ENCODE results near the gene MIP.

- TF ChIP-seq, protein P1, sequence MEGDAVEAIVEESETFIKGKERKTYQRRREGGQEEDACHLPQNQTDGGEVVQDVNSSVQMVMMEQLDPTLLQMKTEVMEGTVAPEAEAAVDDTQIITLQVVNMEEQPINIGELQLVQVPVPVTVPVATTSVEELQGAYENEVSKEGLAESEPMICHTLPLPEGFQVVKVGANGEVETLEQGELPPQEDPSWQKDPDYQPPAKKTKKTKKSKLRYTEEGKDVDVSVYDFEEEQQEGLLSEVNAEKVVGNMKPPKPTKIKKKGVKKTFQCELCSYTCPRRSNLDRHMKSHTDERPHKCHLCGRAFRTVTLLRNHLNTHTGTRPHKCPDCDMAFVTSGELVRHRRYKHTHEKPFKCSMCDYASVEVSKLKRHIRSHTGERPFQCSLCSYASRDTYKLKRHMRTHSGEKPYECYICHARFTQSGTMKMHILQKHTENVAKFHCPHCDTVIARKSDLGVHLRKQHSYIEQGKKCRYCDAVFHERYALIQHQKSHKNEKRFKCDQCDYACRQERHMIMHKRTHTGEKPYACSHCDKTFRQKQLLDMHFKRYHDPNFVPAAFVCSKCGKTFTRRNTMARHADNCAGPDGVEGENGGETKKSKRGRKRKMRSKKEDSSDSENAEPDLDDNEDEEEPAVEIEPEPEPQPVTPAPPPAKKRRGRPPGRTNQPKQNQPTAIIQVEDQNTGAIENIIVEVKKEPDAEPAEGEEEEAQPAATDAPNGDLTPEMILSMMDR (IDR thresholded peaks at IDR 0.05): no peak
- TF ChIP-seq POLR2A (IDR thresholded peaks at IDR 0.05) (no peak), EP300 (IDR thresholded peaks at IDR 0.05) (no peak)
Measured at GRCh38 chr12:56411781-56412639, 42.4 kb downstream of the MIP start.
